Fibroblast of pulmonary artery (primary cell): Measurements from ENCODE around the gene RHBDF1.
"Not testable (repeated sequence)": the region's sequence is repeated elsewhere in the genome, so short reads cannot be mapped to it uniquely, and the experiment has no call there.

ENCODE experiments used
- DNase-seq: peaks from one replicate; pipeline ENCODE4 v3.0.0-alpha.2; 2010; ENCODE audit warnings: low read depth
- H3K4me3 ChIP-seq: replicated peaks from 2 replicates; pipeline ENCODE4 v1.5.1; 2011; ENCODE audit warnings: low read depth, mild to moderate bottlenecking, control low read depth, low read length, moderate library complexity
- TF ChIP-seq, protein P1 (sequence below): IDR thresholded peaks from 2 replicates; pipeline ENCODE4 v1.5.1; 2011; ENCODE audit warnings: mild to moderate bottlenecking, control low read depth, low read length, inconsistent platforms; ENCODE audit errors: missing control alignments

Gene RHBDF1

DNA sequence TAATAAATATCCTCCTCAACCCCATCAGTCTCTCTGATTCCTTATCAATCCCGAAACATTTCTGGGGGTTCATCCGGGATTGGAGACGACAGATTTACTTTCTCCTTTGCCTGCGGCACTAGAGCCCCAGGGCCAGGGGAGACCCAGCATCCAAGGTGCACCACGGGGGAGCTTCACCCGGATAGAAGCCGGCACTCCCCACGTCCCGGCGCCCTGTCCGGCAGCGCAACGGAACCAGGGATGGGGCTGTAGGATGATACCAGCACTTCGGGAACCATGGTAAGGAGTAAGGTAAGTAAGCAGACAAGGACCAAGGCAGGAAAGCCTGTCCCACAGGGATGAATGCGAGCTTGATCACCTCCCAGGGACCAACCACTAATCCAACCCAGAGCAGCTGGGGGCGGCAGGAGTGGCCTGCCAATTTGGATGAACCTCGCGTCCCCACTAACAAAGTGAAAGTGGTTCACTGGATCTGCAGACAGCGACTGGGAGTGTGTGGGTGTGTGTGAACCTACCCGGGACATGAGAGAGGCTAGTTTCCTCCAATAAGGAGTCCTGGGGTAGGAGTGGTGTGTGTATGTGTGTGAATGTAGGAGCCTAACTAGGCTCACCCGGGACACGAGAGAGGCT, 30.9 kb downstream of the RHBDF1 start:
- no peak overlapping the region for H3K4me3 ChIP-seq
- no peak for DNase-seq
- TF ChIP-seq, protein P1, sequence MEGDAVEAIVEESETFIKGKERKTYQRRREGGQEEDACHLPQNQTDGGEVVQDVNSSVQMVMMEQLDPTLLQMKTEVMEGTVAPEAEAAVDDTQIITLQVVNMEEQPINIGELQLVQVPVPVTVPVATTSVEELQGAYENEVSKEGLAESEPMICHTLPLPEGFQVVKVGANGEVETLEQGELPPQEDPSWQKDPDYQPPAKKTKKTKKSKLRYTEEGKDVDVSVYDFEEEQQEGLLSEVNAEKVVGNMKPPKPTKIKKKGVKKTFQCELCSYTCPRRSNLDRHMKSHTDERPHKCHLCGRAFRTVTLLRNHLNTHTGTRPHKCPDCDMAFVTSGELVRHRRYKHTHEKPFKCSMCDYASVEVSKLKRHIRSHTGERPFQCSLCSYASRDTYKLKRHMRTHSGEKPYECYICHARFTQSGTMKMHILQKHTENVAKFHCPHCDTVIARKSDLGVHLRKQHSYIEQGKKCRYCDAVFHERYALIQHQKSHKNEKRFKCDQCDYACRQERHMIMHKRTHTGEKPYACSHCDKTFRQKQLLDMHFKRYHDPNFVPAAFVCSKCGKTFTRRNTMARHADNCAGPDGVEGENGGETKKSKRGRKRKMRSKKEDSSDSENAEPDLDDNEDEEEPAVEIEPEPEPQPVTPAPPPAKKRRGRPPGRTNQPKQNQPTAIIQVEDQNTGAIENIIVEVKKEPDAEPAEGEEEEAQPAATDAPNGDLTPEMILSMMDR = no peak

- TF ChIP-seq, protein P1 = no peak
- DNase-seq = no peak
- H3K4me3 ChIP-seq = no peak overlapping the region
Observed at GRCh38 chr16:38941-39892, 33.2 kb downstream of the RHBDF1 start.

- DNase-seq, H3K4me3 ChIP-seq: not testable (repeated sequence)
Observed at GRCh38 chr16:38206-38605, 34.2 kb downstream of the RHBDF1 start.

DNA sequence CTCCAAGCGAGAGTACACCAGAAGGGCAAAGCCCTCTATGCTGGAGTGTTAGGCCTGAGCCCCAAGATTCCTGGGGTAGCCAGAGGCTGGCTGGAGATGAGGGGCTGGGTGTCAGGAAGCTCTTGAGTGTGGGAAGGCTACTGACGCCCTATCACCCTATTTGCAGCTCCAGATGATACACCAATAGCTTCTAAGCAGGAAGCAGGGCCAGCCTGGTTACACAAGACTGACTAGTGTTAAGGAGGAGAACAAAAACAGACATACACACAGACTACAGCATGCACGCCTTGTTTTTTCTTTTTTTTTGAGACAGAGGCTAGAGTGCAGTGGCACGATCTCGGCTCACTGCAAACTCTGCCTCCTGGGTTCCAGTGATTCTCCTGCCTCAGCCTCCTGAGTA, 34.9 kb downstream of the RHBDF1 start:
- DNase-seq = peak; percentile 8
- TF ChIP-seq, protein P1 = no peak

DNA sequence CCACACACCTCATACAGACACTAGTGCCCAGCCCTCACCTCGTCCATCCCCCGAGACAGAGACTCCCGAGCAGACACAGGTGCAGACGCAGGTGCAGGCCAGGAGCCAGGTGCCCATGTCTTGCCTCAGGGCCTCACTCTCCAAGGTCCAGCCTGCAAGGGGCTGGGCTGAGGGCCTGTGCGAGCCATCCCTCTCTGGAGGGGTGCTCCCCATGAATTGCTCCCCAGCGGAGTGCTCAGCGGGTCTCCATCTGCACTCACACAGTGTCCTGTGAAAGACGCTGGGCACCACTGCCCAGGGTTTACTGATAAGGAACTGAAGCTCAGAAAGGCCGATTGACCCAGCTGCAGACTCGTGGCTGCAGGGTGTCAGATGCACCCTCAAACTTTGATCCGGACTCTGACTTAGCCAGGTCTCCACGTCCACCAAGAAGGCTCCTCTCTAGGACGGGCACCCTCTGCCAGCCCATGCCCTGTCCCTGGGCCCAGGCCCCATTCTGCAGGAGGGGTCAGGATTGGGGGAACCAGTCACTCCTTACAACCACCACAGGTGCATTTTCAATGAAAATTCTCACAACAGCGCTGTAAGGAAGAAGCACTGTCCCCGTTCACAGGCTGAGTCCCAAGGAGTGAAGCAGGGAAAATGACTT, 36.0 kb downstream of the RHBDF1 start:
- no peak overlapping the region for H3K4me3 ChIP-seq
- no peak for DNase-seq
- TF ChIP-seq, protein P1 = no peak

More for the DNA sequence above, 34.9 kb downstream of the RHBDF1 start:
- no peak overlapping the region for H3K4me3 ChIP-seq

- H3K4me3 ChIP-seq = no peak overlapping the region
- TF ChIP-seq, protein P1 = no peak
- DNase-seq = no peak
Observed at GRCh38 chr16:35678-36305, 36.6 kb downstream of the RHBDF1 start.
